Activated CD8-positive, alpha-beta T cell treated with anti-CD3 and anti-CD28 coated beads for 36 hours (primary cell): ENCODE data around the gene KLHL11. TPM values are rescaled to one million over a fixed set of nuclear protein-coding genes. Genes with fewer than 3 reads are reported as not detected.

ENCODE experiments used
- ATAC-seq: fragments of 200-7000 bp; cut with Tn5 transposase; one replicate; pipeline ENCODE4 v1.10.0; 2021; ENCODE audit warnings: mild to moderate bottlenecking, moderate library complexity
- CTCF ChIA-PET: fragments of 350-600 bp; sonication (Branson Sonifier 250); formaldehyde crosslinking; loops from one replicate; lab custom pipeline; 2021; ENCODE audit warnings: antibody characterized with exemption; lab: Charles Lee
- POLR2A ChIA-PET: fragments of 350-600 bp; sonication (Branson Sonifier 250); formaldehyde crosslinking; loops from one replicate; lab custom pipeline; 2021; ENCODE audit warnings: antibody characterized with exemption; lab: Charles Lee
- DNase-seq: peaks from one replicate; pipeline ENCODE4 v3.0.0-alpha.2; 2020
- H3K27ac Mint-ChIP-seq: one replicate; pipeline ENCODE4 v1.8.0; 2021; ENCODE audit warnings: mild to moderate bottlenecking, mixed read lengths
- H3K27me3 Mint-ChIP-seq: one replicate; pipeline ENCODE4 v1.8.0; 2021; ENCODE audit warnings: mixed read lengths
- H3K36me3 Mint-ChIP-seq: one replicate; pipeline ENCODE4 v1.8.0; 2021; ENCODE audit warnings: low read depth, mixed read lengths
- H3K4me1 Mint-ChIP-seq: one replicate; pipeline ENCODE4 v1.8.0; 2021; ENCODE audit warnings: low read depth, mixed read lengths
- H3K4me3 Mint-ChIP-seq: one replicate; pipeline ENCODE4 v1.8.0; 2021; ENCODE audit warnings: mild to moderate bottlenecking, moderate library complexity, mixed read lengths
- H3K9me3 Mint-ChIP-seq: one replicate; pipeline ENCODE4 v1.8.0; 2021; ENCODE audit warnings: mixed read lengths
- intact Hi-C: fragments of 100-400 bp; cut with micrococcal nuclease; formaldehyde crosslinking; loops from one replicate; pipeline ENCODE4 v1.10.0; 2022
- total RNA-seq, 2 experiments: library from RNA; stranded (reverse); gene quantifications; one replicate each; pipeline ENCODE4 v1.2.3, GENCODE V29; 2021
- TF ChIP-seq, protein P1 (sequence below): fragments of 200-600 bp; IDR thresholded peaks from one replicate; pipeline ENCODE4 v1.8.0; 2022; ENCODE audit warnings: antibody characterized with exemption, mild to moderate bottlenecking

The KLHL11 gene
- total RNA-seq, 2 experiments from 2014 or later, result 19.2 to 19.6 TPM

GRCh38 chr17:41812381-41813151, 52.7 kb downstream of the KLHL11 start, which contains the start of gene FKBP10:
Gene FKBP10 (plus strand): TSS chr17:41813004. CDS start chr17:41813035, 31 bp downstream.
- Mint-ChIP-seq H3K4me3 (peak within 1 kb of the TSS; percentile 79), H3K4me1 (peaks cover 21% of the 10 kb centered on the region), H3K36me3 (peaks cover 3% of the 10 kb centered on the region), H3K27me3 (peaks cover 7% of the 10 kb centered on the region), H3K27ac (peak within 1 kb of the TSS; percentile 63), H3K9me3 (no peaks in the 10 kb centered on the region)
- intact Hi-C loops, result no loop called here
- ATAC-seq (peak; percentile 11), DNase-seq (peak; percentile 66)
- ChIA-PET CTCF (interaction anchor here (0.9 to 3.9 kb wide), 7 partner anchors 10 to 164 kb away, joined by 3 to 35 read pairs (median 6); partner anchors contain the start of gene HAP1), POLR2A (interaction anchor here (0.8 to 1.7 kb wide), 5 partner anchors 17 to 159 kb away, joined by 3 to 5 read pairs (median 4); partner anchors contain the start of gene NT5C3B)
- TF ChIP-seq, protein P1, sequence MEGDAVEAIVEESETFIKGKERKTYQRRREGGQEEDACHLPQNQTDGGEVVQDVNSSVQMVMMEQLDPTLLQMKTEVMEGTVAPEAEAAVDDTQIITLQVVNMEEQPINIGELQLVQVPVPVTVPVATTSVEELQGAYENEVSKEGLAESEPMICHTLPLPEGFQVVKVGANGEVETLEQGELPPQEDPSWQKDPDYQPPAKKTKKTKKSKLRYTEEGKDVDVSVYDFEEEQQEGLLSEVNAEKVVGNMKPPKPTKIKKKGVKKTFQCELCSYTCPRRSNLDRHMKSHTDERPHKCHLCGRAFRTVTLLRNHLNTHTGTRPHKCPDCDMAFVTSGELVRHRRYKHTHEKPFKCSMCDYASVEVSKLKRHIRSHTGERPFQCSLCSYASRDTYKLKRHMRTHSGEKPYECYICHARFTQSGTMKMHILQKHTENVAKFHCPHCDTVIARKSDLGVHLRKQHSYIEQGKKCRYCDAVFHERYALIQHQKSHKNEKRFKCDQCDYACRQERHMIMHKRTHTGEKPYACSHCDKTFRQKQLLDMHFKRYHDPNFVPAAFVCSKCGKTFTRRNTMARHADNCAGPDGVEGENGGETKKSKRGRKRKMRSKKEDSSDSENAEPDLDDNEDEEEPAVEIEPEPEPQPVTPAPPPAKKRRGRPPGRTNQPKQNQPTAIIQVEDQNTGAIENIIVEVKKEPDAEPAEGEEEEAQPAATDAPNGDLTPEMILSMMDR, result no peak

GRCh38 chr17:41811549-41812380, 53.5 kb downstream of the KLHL11 start, which contains the start of gene P3H4:
Gene P3H4 (minus strand): TSS chr17:41811949. CDS start chr17:41811915, 34 bp downstream.
- Mint-ChIP-seq H3K27ac (peak within 1 kb of the TSS; percentile 63), H3K36me3 (peaks cover 3% of the 10 kb centered on the region), H3K27me3 (peaks cover 7% of the 10 kb centered on the region), H3K4me1 (peaks cover 21% of the 10 kb centered on the region), H3K9me3 (no peaks in the 10 kb centered on the region), H3K4me3 (peak within 1 kb of the TSS; percentile 79)
- DNase-seq (peak; percentile 78), ATAC-seq (peak; percentile 86)
- intact Hi-C loops, result no loop called here
- TF ChIP-seq, protein P1, result peak; percentile 67
- POLR2A ChIA-PET, result interaction anchor here (0.7 to 1.7 kb wide), 10 partner anchors 11 to 158 kb away, joined by 3 to 5 read pairs (median 4); partner anchors contain the start of gene NT5C3B
- CTCF ChIA-PET, result interaction anchor here (0.9 to 3.9 kb wide), 15 partner anchors 9 to 163 kb away, joined by 3 to 35 read pairs (median 6); partner anchors contain the start of genes HAP1 and JUP

DNA sequence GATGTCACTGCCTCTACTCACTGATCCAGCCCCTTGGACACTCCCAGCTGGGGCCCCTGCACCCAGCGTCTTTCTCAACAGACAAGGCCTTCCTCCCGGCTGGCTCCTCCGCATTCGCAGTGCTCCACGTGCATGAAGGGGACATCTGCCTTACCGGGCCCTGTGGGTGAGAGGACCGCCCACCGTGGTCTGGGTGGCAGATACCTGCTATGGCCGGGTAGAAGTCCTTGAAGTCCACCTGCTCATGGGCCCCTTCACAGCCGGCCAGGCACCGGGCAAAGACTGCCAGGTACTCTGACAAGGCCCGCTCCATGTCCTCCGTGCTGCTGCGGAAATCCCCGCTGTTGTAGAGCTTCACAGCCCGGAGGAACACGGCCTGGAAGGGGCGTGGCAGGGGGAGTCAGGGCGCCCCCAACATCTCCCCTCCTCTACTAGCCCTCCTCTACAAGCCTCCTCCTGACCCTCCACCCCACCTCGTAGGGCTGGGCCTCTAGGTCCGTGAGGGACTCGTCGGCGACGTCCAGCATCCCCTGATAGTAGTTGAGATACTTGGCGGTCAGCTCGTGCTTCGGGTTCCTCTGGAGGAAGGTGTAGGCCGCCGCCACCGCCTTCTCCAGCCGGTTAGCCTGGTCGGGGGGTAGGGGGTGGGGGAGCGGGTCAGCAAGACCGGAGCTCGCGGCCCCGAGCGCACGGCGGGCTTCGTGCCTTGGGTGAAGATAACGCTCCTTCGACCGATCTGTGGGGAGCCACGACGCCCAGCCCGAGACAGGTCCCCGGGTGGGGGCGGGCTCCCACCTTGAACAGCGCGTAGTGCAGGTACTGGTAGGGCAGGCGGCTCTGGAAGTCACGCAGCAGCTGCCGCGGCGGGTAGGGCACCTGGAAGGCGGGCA, 54.3 kb downstream of the KLHL11 start:
- TF ChIP-seq, protein P1, result no peak
- H3K9me3 Mint-ChIP-seq, result no peaks in the 10 kb centered on the region
- peak overlapping the region; percentile 79 for H3K4me3 Mint-ChIP-seq
- intact Hi-C loops, result no loop called here
- ChIA-PET CTCF (interaction anchor here (0.7 to 3.9 kb wide), 16 partner anchors 9 to 163 kb away, joined by 3 to 35 read pairs (median 6); partner anchors contain the start of genes HAP1 and JUP), POLR2A (interaction anchor here (0.6 to 1.7 kb wide), 9 partner anchors 11 to 165 kb away, joined by 3 to 5 read pairs (median 4); no protein-coding TSS in a partner anchor)
- peak; percentile 29 for ATAC-seq
- peaks cover 7% of the 10 kb centered on the region for H3K27me3 Mint-ChIP-seq
- H3K36me3 Mint-ChIP-seq, result peaks cover 3% of the 10 kb centered on the region
- DNase-seq, result no peak
- peaks cover 21% of the 10 kb centered on the region for H3K4me1 Mint-ChIP-seq
- no peak overlapping the region for H3K27ac Mint-ChIP-seq

GRCh38 chr17:41806685-41807445, 58.4 kb downstream of the KLHL11 start:
- ChIA-PET POLR2A (no interaction called here), CTCF (interaction anchor here (1.2 to 10.0 kb wide), 2 partner anchors 19 to 69 kb away, joined by 3 to 97 read pairs; partner anchors contain the start of gene JUP)
- TF ChIP-seq, protein P1, result no peak
- peaks cover 13% of the 10 kb centered on the region for H3K4me1 Mint-ChIP-seq
- ATAC-seq (no peak), DNase-seq (no peak)
- intact Hi-C loops, result no loop called here
- H3K36me3 Mint-ChIP-seq, result peaks cover 3% of the 10 kb centered on the region
- H3K4me3 Mint-ChIP-seq, result no peak overlapping the region
- H3K27me3 Mint-ChIP-seq, result peaks cover 2% of the 10 kb centered on the region
- no peaks in the 10 kb centered on the region for H3K9me3 Mint-ChIP-seq
- H3K27ac Mint-ChIP-seq, result no peak overlapping the region
